ENCODE data around the gene ITCH.
A peak's percentile ranks its signal among the peaks of the same experiment; 100 is the strongest.

Gene ITCH

DNA sequence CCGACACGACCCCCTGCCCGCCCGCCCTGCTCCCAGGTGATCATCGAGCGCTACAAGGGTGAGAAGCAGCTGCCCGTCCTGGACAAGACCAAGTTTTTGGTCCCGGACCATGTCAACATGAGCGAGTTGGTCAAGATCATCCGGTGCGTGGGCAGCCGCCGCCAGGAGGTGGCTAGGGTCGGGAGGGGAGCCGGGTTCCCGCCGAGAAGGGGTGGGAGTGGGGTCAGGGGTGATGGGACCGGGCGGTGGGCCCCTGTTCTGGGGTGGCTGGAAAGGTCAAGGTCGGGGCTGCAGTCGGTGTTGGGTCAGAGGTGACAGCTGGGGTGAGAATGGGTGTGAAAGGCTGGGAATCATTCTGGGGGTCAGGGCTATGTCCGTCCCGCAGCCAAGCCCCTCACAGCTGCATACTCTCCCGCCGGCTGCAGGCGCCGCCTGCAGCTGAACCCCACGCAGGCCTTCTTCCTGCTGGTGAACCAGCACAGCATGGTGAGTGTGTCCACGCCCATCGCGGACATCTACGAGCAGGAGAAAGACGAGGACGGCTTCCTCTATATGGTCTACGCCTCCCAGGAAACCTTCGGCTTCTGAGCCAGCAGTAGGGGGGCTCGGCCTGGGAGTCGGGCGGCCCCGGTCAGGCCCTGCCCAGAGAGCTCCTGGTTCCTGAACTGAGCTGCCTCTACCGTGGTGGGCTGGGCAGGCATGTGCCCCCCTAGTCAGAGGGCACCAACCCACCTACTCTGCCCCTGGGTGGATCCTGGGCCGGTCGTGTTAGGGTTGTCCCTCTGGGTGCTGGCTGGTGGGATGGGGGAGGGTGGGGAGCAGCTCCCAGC lies 196.5 kb downstream of the ITCH start:
- no peak for DNase-seq (ENCODE audit: low spot score)
- TF ChIP-seq, protein P1, sequence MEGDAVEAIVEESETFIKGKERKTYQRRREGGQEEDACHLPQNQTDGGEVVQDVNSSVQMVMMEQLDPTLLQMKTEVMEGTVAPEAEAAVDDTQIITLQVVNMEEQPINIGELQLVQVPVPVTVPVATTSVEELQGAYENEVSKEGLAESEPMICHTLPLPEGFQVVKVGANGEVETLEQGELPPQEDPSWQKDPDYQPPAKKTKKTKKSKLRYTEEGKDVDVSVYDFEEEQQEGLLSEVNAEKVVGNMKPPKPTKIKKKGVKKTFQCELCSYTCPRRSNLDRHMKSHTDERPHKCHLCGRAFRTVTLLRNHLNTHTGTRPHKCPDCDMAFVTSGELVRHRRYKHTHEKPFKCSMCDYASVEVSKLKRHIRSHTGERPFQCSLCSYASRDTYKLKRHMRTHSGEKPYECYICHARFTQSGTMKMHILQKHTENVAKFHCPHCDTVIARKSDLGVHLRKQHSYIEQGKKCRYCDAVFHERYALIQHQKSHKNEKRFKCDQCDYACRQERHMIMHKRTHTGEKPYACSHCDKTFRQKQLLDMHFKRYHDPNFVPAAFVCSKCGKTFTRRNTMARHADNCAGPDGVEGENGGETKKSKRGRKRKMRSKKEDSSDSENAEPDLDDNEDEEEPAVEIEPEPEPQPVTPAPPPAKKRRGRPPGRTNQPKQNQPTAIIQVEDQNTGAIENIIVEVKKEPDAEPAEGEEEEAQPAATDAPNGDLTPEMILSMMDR (IDR thresholded peaks at IDR 0.05): no peak
- Histone ChIP-seq H3K27ac (peak overlapping the region; percentile 92 to 98), H3K4me3 (peak overlapping the region; percentile 76)

DNA sequence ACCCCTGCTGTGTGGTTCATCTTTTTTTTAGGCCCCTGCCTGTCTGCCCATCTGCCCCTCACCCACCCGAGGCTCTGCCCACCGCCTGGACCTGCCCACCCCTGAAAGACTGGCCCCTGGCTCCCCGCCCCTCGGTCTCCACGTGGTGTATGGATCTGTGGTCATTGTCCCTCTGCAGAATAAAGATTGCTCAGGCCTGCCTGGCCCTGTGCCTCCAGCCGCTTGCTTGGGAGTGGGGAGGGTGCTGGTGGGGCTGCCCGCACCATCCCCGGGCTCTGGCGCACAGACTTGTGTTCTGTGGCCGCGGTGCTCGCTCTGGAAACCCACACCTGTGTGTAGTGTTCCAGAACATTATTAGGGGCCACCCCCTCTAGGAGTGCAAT lies 197.1 kb downstream of the ITCH start:
- TF ChIP-seq, protein P1 (IDR thresholded peaks at IDR 0.05): no peak
- DNase-seq (ENCODE audit: low spot score): no peak
- H3K4me3 ChIP-seq: peak overlapping the region; percentile 76
- peak overlapping the region; percentile 92 to 98 for H3K27ac ChIP-seq

DNA sequence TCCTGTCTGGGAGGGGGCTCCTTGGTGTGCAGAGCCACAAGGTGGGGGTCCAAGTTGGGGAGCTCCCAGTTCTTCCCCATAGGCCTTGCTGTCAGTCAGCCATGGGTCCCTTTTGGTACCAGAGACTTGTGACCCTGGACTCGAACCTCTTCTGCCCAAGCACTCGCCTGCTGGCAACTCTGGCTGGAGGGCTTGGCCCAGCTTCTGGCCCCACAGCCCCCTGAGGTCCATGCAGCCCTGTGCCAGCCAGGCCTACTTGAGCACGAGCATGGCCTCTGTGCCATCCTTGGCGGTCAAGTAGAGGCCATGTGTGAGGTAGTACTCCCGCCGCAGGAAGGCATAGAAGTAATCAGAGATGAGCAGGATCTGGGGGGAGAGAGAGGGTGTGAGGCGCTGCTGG lies 197.5 kb downstream of the ITCH start:
- TF ChIP-seq, protein P1 (IDR thresholded peaks at IDR 0.05): no peak
- peak overlapping the region in 1 of 2 donors; percentile 17 for H3K27ac ChIP-seq
- DNase-seq (ENCODE audit: low spot score): no peak
- H3K4me3 ChIP-seq: no peak overlapping the region

Data from coronary artery (tissue), 2 donors.